DOHH2 (cell line): ENCODE results near the gene TCERG1L.

Source experiments
- H3F3A ChIP-seq: fragments of 200-600 bp; sonication (generic), shearing (Covaris generic); 2 replicates; pipeline ENCODE4 v1.6.0; 2016; ENCODE audit warnings: antibody characterized with exemption, mild to moderate bottlenecking; ENCODE audit not compliant: control insufficient read depth, insufficient read depth
- H3K27ac ChIP-seq: fragments of 200-600 bp; sonication (generic); 2 replicates; pipeline ENCODE4 v1.5.1; 2014; ENCODE audit warnings: low read depth, mild to moderate bottlenecking, low read length, moderate library complexity
- H3K27me3 ChIP-seq: fragments of 200-600 bp; sonication (generic); 2 replicates; pipeline ENCODE4 v1.6.1; 2014; ENCODE audit warnings: mild to moderate bottlenecking, low read length, mixed read lengths; ENCODE audit not compliant: control insufficient read depth
- H3K36me3 ChIP-seq: fragments of 200-600 bp; sonication (generic); 2 replicates; pipeline ENCODE4 v1.6.1; 2014; ENCODE audit warnings: mild to moderate bottlenecking, low read length, moderate library complexity, mixed read lengths; ENCODE audit not compliant: control insufficient read depth
- H3K4me1 ChIP-seq: fragments of 200-600 bp; sonication (generic); 2 replicates; pipeline ENCODE4 v1.6.1; 2014; ENCODE audit warnings: mild to moderate bottlenecking, low read length, mixed read lengths; ENCODE audit not compliant: control insufficient read depth
- H3K4me2 ChIP-seq: fragments of 200-600 bp; sonication (generic); 2 replicates; pipeline ENCODE4 v1.6.0; 2014; ENCODE audit warnings: mild to moderate bottlenecking, low read length, moderate library complexity
- H3K4me3 ChIP-seq: fragments of 200-600 bp; sonication (generic); 2 replicates; pipeline ENCODE4 v1.5.1; 2014; ENCODE audit warnings: mild to moderate bottlenecking, low read length, mixed read lengths
- H3K79me2 ChIP-seq: fragments of 200-600 bp; sonication (generic); 2 replicates; pipeline ENCODE4 v1.6.1; 2014; ENCODE audit warnings: mild to moderate bottlenecking, low read length, mixed read lengths; ENCODE audit not compliant: control insufficient read depth
- H3K9me2 ChIP-seq: fragments of 200-600 bp; sonication (generic); replicated peaks from 2 replicates; pipeline ENCODE4 v1.6.1; 2014; ENCODE audit warnings: mild to moderate bottlenecking, low read length, mixed read lengths; ENCODE audit not compliant: control insufficient read depth
- H3K9me3 ChIP-seq: fragments of 200-600 bp; sonication (generic); 2 replicates; pipeline ENCODE4 v1.6.1; 2014; ENCODE audit warnings: antibody characterized with exemption, low read length, mixed read lengths; ENCODE audit not compliant: control insufficient read depth, insufficient read depth
- H4K20me1 ChIP-seq: fragments of 200-600 bp; sonication (generic); 2 replicates; pipeline ENCODE4 v1.6.0; 2014; ENCODE audit warnings: low read depth, mild to moderate bottlenecking, antibody characterized with exemption, low read length, moderate library complexity; ENCODE audit not compliant: control insufficient read depth, insufficient read depth
- EZH2phosphoT487 ChIP-seq: fragments of 200-600 bp; sonication (generic); IDR thresholded peaks from 2 replicates; pipeline ENCODE4 v1.6.1; 2017; ENCODE audit warnings: borderline replicate concordance, mild to moderate bottlenecking, antibody characterized with exemption, low read length, moderate library complexity, mixed read lengths
- TF ChIP-seq, protein P1 (sequence below): fragments of 200-600 bp; sonication (generic); IDR thresholded peaks from one replicate; pipeline ENCODE4 v1.5.1; 2014; ENCODE audit warnings: antibody characterized with exemption, mild to moderate bottlenecking, low read depth, low read length; ENCODE audit not compliant: poor library complexity, severe bottlenecking

TCERG1L gene

DNA sequence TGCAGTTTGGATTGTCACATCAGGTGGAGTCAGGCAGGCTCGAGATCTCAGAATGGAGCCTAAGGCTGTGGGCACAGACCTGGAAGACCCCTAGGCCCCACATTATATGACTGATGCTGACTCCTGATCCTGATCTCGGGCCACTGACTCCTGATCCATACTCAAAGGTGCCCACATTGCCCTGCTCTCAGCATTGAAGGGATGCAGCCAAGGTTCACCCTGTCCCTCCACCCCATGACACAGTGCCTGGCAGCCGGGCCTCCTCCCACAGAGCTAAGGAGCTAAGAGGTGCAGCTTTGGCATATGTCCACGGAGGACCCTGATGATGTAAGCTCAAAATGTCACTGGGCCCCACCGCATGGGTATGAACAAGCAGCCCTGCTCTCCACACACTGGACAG is 36.6 kb downstream of the TCERG1L start:
- Histone ChIP-seq H3F3A (no peaks in the 10 kb centered on the region), H4K20me1 (no peaks in the 10 kb centered on the region), H3K36me3 (no peaks in the 10 kb centered on the region)

GRCh38 chr10:131274133-131274880 is 37.2 kb downstream of the TCERG1L start:
- Histone ChIP-seq H3K4me2 (no peak overlapping the region), H4K20me1 (no peaks in the 10 kb centered on the region), H3K4me3 (no peak overlapping the region), H3K79me2 (no peaks in the 10 kb centered on the region), H3K36me3 (no peaks in the 10 kb centered on the region), H3K9me2 (no peaks in the 10 kb centered on the region), H3K4me1 (no peaks in the 10 kb centered on the region), H3K27ac (no peak overlapping the region), H3K9me3 (no peaks in the 10 kb centered on the region), H3K27me3 (no peaks in the 10 kb centered on the region), H3F3A (no peaks in the 10 kb centered on the region)
- TF ChIP-seq EZH2phosphoT487: no peak
- TF ChIP-seq, protein P1, sequence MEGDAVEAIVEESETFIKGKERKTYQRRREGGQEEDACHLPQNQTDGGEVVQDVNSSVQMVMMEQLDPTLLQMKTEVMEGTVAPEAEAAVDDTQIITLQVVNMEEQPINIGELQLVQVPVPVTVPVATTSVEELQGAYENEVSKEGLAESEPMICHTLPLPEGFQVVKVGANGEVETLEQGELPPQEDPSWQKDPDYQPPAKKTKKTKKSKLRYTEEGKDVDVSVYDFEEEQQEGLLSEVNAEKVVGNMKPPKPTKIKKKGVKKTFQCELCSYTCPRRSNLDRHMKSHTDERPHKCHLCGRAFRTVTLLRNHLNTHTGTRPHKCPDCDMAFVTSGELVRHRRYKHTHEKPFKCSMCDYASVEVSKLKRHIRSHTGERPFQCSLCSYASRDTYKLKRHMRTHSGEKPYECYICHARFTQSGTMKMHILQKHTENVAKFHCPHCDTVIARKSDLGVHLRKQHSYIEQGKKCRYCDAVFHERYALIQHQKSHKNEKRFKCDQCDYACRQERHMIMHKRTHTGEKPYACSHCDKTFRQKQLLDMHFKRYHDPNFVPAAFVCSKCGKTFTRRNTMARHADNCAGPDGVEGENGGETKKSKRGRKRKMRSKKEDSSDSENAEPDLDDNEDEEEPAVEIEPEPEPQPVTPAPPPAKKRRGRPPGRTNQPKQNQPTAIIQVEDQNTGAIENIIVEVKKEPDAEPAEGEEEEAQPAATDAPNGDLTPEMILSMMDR: no peak

More for the DNA sequence above, 36.6 kb downstream of the TCERG1L start:
- H3K79me2 ChIP-seq: no peaks in the 10 kb centered on the region
- no peaks in the 10 kb centered on the region for H3K9me3 ChIP-seq
- TF ChIP-seq, protein P1: no peak
- no peak for TF ChIP-seq EZH2phosphoT487
- H3K27me3 ChIP-seq: no peaks in the 10 kb centered on the region
- H3K4me2 ChIP-seq: no peak overlapping the region
- no peaks in the 10 kb centered on the region for H3K4me1 ChIP-seq
- H3K9me2 ChIP-seq: no peaks in the 10 kb centered on the region
- H3K4me3 ChIP-seq: no peak overlapping the region
- no peak overlapping the region for H3K27ac ChIP-seq

GRCh38 chr10:131273476-131273875 is 38.0 kb downstream of the TCERG1L start:
- H3K79me2 ChIP-seq: no peaks in the 10 kb centered on the region
- H3K9me2 ChIP-seq: no peaks in the 10 kb centered on the region
- H3K4me3 ChIP-seq: no peak overlapping the region
- no peak overlapping the region for H3K4me2 ChIP-seq
- no peaks in the 10 kb centered on the region for H4K20me1 ChIP-seq
- TF ChIP-seq, protein P1: no peak
- no peak for TF ChIP-seq EZH2phosphoT487
- H3K27ac ChIP-seq: no peak overlapping the region
- H3K36me3 ChIP-seq: no peaks in the 10 kb centered on the region
- no peaks in the 10 kb centered on the region for H3F3A ChIP-seq
- no peaks in the 10 kb centered on the region for H3K27me3 ChIP-seq
- no peaks in the 10 kb centered on the region for H3K4me1 ChIP-seq
- no peaks in the 10 kb centered on the region for H3K9me3 ChIP-seq
